Peyer's patch (tissue), 4 donors: ENCODE measurements around the gene DMWD. TPM values are rescaled to one million over a fixed set of nuclear protein-coding genes. Genes with fewer than 3 reads are reported as not detected.

Source experiments
- DNase-seq, 3 donors: peaks; one replicate each; pipeline ENCODE4 v3.0.0-alpha.2; 2017 to 2019
- H3K27ac ChIP-seq, 4 donors: fragments of 200-600 bp; sonication (generic); one replicate each; pipeline ENCODE4 v1.5.1; 2016 to 2019
- H3K27me3 ChIP-seq, 2 donors: fragments of 200-600 bp; sonication (generic); one replicate each; pipeline ENCODE4 v1.5.1; 2019
- H3K36me3 ChIP-seq, 3 donors: fragments of 200-600 bp; sonication (generic); one replicate each; pipeline ENCODE4 v1.5.1; 2016 to 2019
- H3K4me1 ChIP-seq, 4 donors: fragments of 200-600 bp; sonication (generic); one replicate each; pipeline ENCODE4 v1.5.1; 2016 to 2019
- H3K4me3 ChIP-seq, 4 donors: fragments of 200-600 bp; sonication (generic); 1 replicate in 3 of 4; 2 replicates in 1 of 4; pipeline ENCODE4 v1.5.1; 2016 to 2019; ENCODE audit warnings: mild to moderate bottlenecking in 1 of 4
- H3K9me3 ChIP-seq, 4 donors: fragments of 200-600 bp; sonication (generic); one replicate each; pipeline ENCODE4 v1.5.1; 2016 to 2019; ENCODE audit warnings: mild to moderate bottlenecking in 1 of 4
- CTCF ChIP-seq, 6 experiments: fragments of 450-650 bp in 4 of 6; fragments of 200-600 bp in 2 of 6; sonication (generic) in 1 of 6; IDR thresholded peaks; one replicate each; pipeline ENCODE4 v1.5.1; 2017 to 2019; ENCODE audit warnings: antibody characterized with exemption in 6 of 6, mild to moderate bottlenecking in 3 of 6, moderate library complexity in 1 of 6
- POLR2A ChIP-seq, 2 donors: fragments of 450-650 bp; IDR thresholded peaks; one replicate each; pipeline ENCODE4 v1.5.1; 2017; ENCODE audit warnings: antibody characterized with exemption in 2 of 2, mild to moderate bottlenecking in 2 of 2, moderate library complexity in 2 of 2
- total RNA-seq, 4 donors: library from RNA; depleted of rRNA; stranded (reverse); fragments of >200 nt; gene quantifications; one replicate each; pipeline ENCODE4 v1.1.0, GENCODE V29; 2016

DMWD gene
- total RNA-seq, 4 donors from 2014 or later, result 20.8 to 63.8 (median 35.4) TPM

DNA sequence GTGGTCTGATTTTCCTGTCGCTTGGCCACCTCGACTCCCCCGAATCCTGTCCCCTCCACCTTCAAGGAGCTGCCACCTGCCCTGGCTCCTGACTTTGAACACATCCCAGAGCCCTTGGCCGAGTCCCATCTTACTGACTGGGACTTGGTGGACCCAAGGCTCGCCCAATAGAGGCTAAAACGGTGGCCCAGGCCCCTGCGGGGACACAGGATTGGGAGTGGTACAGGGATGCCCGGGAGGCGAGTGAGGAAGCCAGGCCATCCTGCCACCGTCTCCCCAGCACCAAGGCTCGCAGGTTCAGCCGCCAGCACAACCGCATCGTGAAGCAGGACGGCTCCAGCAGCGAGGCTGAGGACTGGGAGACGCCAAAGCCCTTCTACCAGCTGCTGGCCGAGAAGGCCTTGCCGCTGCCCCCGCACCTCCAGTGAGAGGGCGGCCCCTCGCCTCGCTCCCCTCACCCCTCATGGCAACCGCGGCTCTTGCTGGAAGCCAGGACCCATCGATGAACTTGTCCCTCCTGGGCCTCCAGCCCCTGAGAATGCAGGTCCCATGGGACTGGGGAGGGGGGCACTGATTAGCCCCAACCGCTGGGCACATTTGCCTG lies 28.9 kb downstream of the DMWD start:
- no peak overlapping the region for H3K27ac ChIP-seq
- no peak for TF ChIP-seq CTCF (IDR thresholded peaks at IDR 0.05)
- TF ChIP-seq POLR2A (IDR thresholded peaks at IDR 0.05), result no peak

GRCh38 chr19:45762870-45763631 lies 29.6 kb downstream of the DMWD start:
- Histone ChIP-seq H3K4me1 (peaks cover 0 to 36% (median 5%) of the 10 kb centered on the region in 4 donors), H3K9me3 (no peaks in the 10 kb centered on the region), H3K27me3 (no peaks in the 10 kb centered on the region), H3K36me3 (no peaks in the 10 kb centered on the region), H3K27ac (no peak overlapping the region), H3K4me3 (no peak overlapping the region)
- TF ChIP-seq POLR2A (IDR thresholded peaks at IDR 0.05) (no peak), CTCF (IDR thresholded peaks at IDR 0.05) (no peak)
- DNase-seq, result no peak

More for the DNA sequence above, 28.9 kb downstream of the DMWD start:
- DNase-seq, result no peak
- H3K4me1 ChIP-seq, result peaks cover 0 to 36% (median 7%) of the 10 kb centered on the region in 4 donors
- no peak overlapping the region for H3K4me3 ChIP-seq
- H3K27me3 ChIP-seq, result no peaks in the 10 kb centered on the region
- H3K9me3 ChIP-seq, result no peaks in the 10 kb centered on the region
- no peaks in the 10 kb centered on the region for H3K36me3 ChIP-seq

GRCh38 chr19:45761714-45762113 lies 30.9 kb downstream of the DMWD start:
- no peaks in the 10 kb centered on the region for H3K36me3 ChIP-seq
- TF ChIP-seq POLR2A (IDR thresholded peaks at IDR 0.05) (no peak), CTCF (IDR thresholded peaks at IDR 0.05) (no peak)
- H3K4me3 ChIP-seq, result no peak overlapping the region
- H3K27ac ChIP-seq, result no peak overlapping the region
- no peak for DNase-seq
- H3K27me3 ChIP-seq, result no peaks in the 10 kb centered on the region
- peaks cover 0 to 32% (median 0%) of the 10 kb centered on the region in 4 donors for H3K4me1 ChIP-seq
- H3K9me3 ChIP-seq, result no peaks in the 10 kb centered on the region

DNA sequence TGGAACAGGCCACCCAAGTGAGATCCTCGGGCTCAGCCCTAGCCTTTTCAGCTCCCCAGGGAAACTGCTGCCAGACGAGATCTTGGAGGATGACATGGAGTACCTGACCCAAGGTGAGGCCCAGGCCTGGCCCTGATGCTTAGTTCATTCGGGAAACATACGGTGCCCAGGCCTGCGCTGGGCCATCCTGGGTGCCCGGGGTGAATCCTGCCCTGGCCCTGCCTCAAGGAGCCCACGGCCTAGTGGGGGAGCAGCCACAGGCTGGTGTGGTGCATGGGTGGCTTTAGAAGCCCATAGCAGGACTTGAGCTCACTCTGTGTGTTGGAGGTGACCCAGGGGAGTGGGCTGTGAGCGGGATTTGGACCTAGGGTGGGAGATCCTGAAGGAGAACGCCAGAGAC lies 33.7 kb downstream of the DMWD start:
- Histone ChIP-seq H3K27me3 (no peaks in the 10 kb centered on the region), H3K36me3 (no peaks in the 10 kb centered on the region), H3K4me3 (no peak overlapping the region), H3K9me3 (no peaks in the 10 kb centered on the region), H3K27ac (no peak overlapping the region), H3K4me1 (peaks cover 0 to 5% (median 0%) of the 10 kb centered on the region in 4 donors)
- TF ChIP-seq POLR2A (IDR thresholded peaks at IDR 0.05) (no peak), CTCF (IDR thresholded peaks at IDR 0.05) (no peak)
- no peak for DNase-seq

DNA sequence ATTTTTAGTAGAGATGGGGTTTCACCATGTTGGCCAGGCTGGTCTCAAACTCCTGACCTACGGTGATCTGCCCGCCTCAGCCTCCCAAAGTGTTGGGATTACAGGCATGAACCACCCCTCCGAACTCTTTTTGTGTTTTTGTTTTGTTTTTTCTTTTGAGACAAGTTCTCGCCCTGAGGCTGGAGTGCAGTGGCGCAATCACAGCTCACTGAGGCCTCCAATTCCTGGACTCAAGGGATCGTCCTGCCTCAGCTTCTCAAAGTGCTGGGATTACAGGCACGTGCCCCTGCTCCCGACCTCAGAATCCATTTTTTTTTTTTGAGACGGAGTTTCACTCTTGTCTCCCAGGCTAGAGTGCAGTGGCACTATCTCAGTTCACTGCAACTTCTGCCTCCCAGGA lies 35.0 kb downstream of the DMWD start:
- no peaks in the 10 kb centered on the region for H3K9me3 ChIP-seq
- H3K36me3 ChIP-seq, result no peaks in the 10 kb centered on the region
- H3K27ac ChIP-seq, result no peak overlapping the region
- no peak for DNase-seq
- TF ChIP-seq CTCF (IDR thresholded peaks at IDR 0.05) (no peak), POLR2A (IDR thresholded peaks at IDR 0.05) (no peak)
- no peaks in the 10 kb centered on the region for H3K27me3 ChIP-seq
- no peak overlapping the region for H3K4me3 ChIP-seq
- no peaks in the 10 kb centered on the region for H3K4me1 ChIP-seq
